K562 (cell line): ENCODE results near the gene LRP1B. TPM values are rescaled to one million over a fixed set of nuclear protein-coding genes. Genes with fewer than 3 reads are reported as not detected.

Experiments used
- ATAC-seq: fragments of 200-7000 bp; cut with Tn5 transposase; 3 replicates; pipeline ENCODE4 v1.9.1; 2020; ENCODE audit warnings: moderate library complexity
- BruUV-seq: library from RNA; stranded (reverse); fragments of 400-500 nt; replicated peaks from 2 replicates; lab custom pipeline; 2021; lab: Mats Ljungman, UMichigan
- CTCF ChIA-PET: fragments of 300-600 bp; formaldehyde crosslinking; extraction: SDS; loops from one replicate; lab custom pipeline; 2021; ENCODE audit warnings: low intra/inter-chr PET ratio; lab: Yijun Ruan, JAX
- POLR2A ChIA-PET: fragments of 300-600, 350-650 bp; sonication (Branson Sonifier 250); formaldehyde crosslinking; extraction: SDS; loops from one replicate; lab custom pipeline; 2021; ENCODE audit warnings: antibody characterized with exemption, inconsistent platforms; lab: Yijun Ruan, JAX
- DNase-seq, 4 experiments: peaks; one replicate each; pipeline versions ENCODE4 v3.0.0 to v3.0.0-alpha.2; 2011 to 2018; ENCODE audit warnings: low spot score in 3 of 4, mixed read lengths in 3 of 4; ENCODE audit errors: extremely low read depth in 1 of 4
- FAIRE-seq: peaks from 2 replicates; lab custom pipeline; 2011; peaks lifted over from hg19 to GRCh38; lab: Jason Lieb, UNC
- H2AFZ ChIP-seq: 2 replicates; pipeline ENCODE4 v1.6.0; 2011; ENCODE audit warnings: low read depth, low read length, control low read depth, inconsistent platforms
- H3K27ac ChIP-seq: fragments of 200-600 bp; 3 replicates; pipeline ENCODE4 v1.8.0; 2011; ENCODE audit warnings: low read depth, mild to moderate bottlenecking, control low read depth, inconsistent platforms, low read length, moderate library complexity, mixed read lengths; ENCODE audit errors: extremely low read depth
- H3K27me3 ChIP-seq, 2 experiments: fragments of 300-600 bp in 1 of 2; 2 replicates in 1 of 2; 3 replicates in 1 of 2; pipeline versions ENCODE4 v1.6.0 to v1.8.0; 2011; ENCODE audit warnings: inconsistent platforms in 2 of 2, low read length in 2 of 2, mild to moderate bottlenecking in 1 of 2, mixed read lengths in 1 of 2, moderate library complexity in 1 of 2; ENCODE audit not compliant: control insufficient read depth in 2 of 2, insufficient read depth in 2 of 2
- H3K36me3 ChIP-seq: fragments of 300-600 bp; 3 replicates; pipeline ENCODE4 v1.8.0; 2011; ENCODE audit warnings: mild to moderate bottlenecking, low read length, inconsistent platforms; ENCODE audit not compliant: control insufficient read depth, insufficient read depth
- H3K4me1 ChIP-seq, 2 experiments: fragments of 200-600 bp in 1 of 2; replicated peaks in 1 of 2; 2 replicates in 1 of 2; 3 replicates in 1 of 2; pipeline versions ENCODE4 v1.5.1 to v1.8.0; 2011; ENCODE audit warnings: inconsistent platforms in 2 of 2, low read length in 2 of 2, mild to moderate bottlenecking in 1 of 2, mixed read lengths in 1 of 2, moderate library complexity in 1 of 2; ENCODE audit not compliant: control insufficient read depth in 2 of 2, insufficient read depth in 2 of 2
- H3K4me2 ChIP-seq: 2 replicates; pipeline ENCODE4 v1.6.1; 2011; ENCODE audit warnings: low read length, control low read depth, inconsistent platforms, mixed read lengths; ENCODE audit not compliant: insufficient read depth
- H3K4me3 ChIP-seq: fragments of 200-600 bp; sonication (generic), shearing (Covaris generic); 2 replicates; pipeline ENCODE4 v1.5.1; 2016; ENCODE audit warnings: control low read depth, inconsistent platforms
- H3K79me2 ChIP-seq: fragments of 200-600 bp; 3 replicates; pipeline ENCODE4 v1.8.0; 2011; ENCODE audit warnings: low read length, inconsistent platforms; ENCODE audit not compliant: control insufficient read depth, insufficient read depth
- H3K9ac ChIP-seq, 2 experiments: 2 replicates each; pipeline versions ENCODE4 v1.6.0 to v1.6.1; 2011; ENCODE audit warnings: low read depth in 2 of 2, low read length in 2 of 2, control low read depth in 1 of 2, inconsistent platforms in 1 of 2, mild to moderate bottlenecking in 1 of 2, mixed read lengths in 1 of 2; ENCODE audit not compliant: insufficient read depth in 1 of 2
- H3K9me1 ChIP-seq: one replicate; pipeline ENCODE4 v1.6.0; 2011; ENCODE audit warnings: inconsistent platforms, mild to moderate bottlenecking, low read length, moderate library complexity; ENCODE audit not compliant: control insufficient read depth, insufficient read depth
- H3K9me3 ChIP-seq: replicated peaks from 2 replicates; pipeline ENCODE4 v1.5.1; 2011; ENCODE audit warnings: low read depth, low read length, inconsistent platforms; ENCODE audit not compliant: control insufficient read depth, insufficient read depth
- H4K20me1 ChIP-seq: replicated peaks from 2 replicates; pipeline ENCODE4 v1.6.1; 2011; ENCODE audit warnings: low read length, inconsistent platforms, mixed read lengths; ENCODE audit not compliant: control insufficient read depth, insufficient read depth
- E4F1 ChIP-seq: fragments of 250-450 bp; sonication (Bioruptor Pico); IDR thresholded peaks from 2 replicates; pipeline ENCODE4 v1.5.0; 2021; ENCODE audit warnings: mild to moderate bottlenecking, borderline replicate concordance
- NCOR1 ChIP-seq: fragments of 450-650 bp; IDR thresholded peaks from 2 replicates; pipeline ENCODE4 v1.6.1; 2016; ENCODE audit warnings: mild to moderate bottlenecking, moderate library complexity
- TRIM25 ChIP-seq: fragments of 450-650 bp; IDR thresholded peaks from 2 replicates; pipeline ENCODE4 v1.7.0; 2016; ENCODE audit warnings: borderline replicate concordance
- ZNF639 ChIP-seq, 2 experiments: fragments of 200-800 bp in 1 of 2; sonication (Bioruptor generic) in 1 of 2; sonication (generic) in 1 of 2; formaldehyde crosslinking in 1 of 2; IDR thresholded peaks in 1 of 2; conservative IDR thresholded peaks in 1 of 2; 2 replicates each; pipeline versions ENCODE4 v1.5.0 to v1.6.1; 2016 to 2020; ENCODE audit warnings: missing compliant biosample characterization in 1 of 2, missing genetic modification characterization in 1 of 2, missing genetic modification reagents in 1 of 2
- WGBS: fragments of 100-300 bp; shearing (Covaris generic); methylation state at CpG from one replicate; pipeline ENCODE4 v1.1.6; 2016; ENCODE audit warnings: low coverage, mixed read lengths; ENCODE audit not compliant: insufficient coverage; ENCODE audit errors: missing lambda C conversion rate; 5-methylcytosine and 5-hydroxymethylcytosine counted together
- in situ Hi-C: fragments of 300-500 bp; cut with MboI; formaldehyde crosslinking; loops from 4 replicates; pipeline ENCODE4 v1.15.0; 2018; ENCODE audit warnings: inconsistent platforms, mixed read lengths
- intact Hi-C: fragments of 100-400 bp; cut with micrococcal nuclease; formaldehyde crosslinking; loops from 2 replicates; pipeline ENCODE4 v1.14.2; 2022
- polyA plus RNA-seq, 8 experiments: library from polyadenylated mRNA; depleted of rRNA in 4 of 8; stranded (reverse) in 5 of 8; unstranded in 3 of 8; fragments of >200 nt; fragmentation: Nextera tagmentation in 2 of 8; fragmentation: Illumina TruSeq in 1 of 8; extraction: Ambion mirVana in 2 of 8; extraction: Trizol in 1 of 8; gene quantifications; 2 replicates each; pipeline versions ENCODE4 v1.2.1 to v1.2.3, GENCODE V29; 2011 to 2014; ENCODE audit warnings: inconsistent platforms in 1 of 8, missing spikeins in 1 of 8
- total RNA-seq, 7 experiments: library from RNA; depleted of rRNA in 6 of 7; stranded (reverse); fragments of >200 nt in 6 of 7; fragmentation: Illumina TruSeq in 2 of 7; extraction: Trizol in 2 of 7; gene quantifications; 2 replicates each; pipeline versions ENCODE4 v1.2.1 to v1.2.3, GENCODE V29; 2011 to 2021; ENCODE audit warnings: low replicate concordance in 1 of 7

LRP1B gene
- total and polyA plus RNA-seq, 9 of the 15 experiments (the other 6 are each of a cell fraction or from before 2014, with no cell fraction given) = not detected

GRCh38 chr2:141923657-141924056 is 207.2 kb downstream of the LRP1B start:
- FAIRE-seq (no peak), DNase-seq (no peak), ATAC-seq (no peak)
- ChIA-PET POLR2A (no interaction called here), CTCF (no interaction called here)
- 0% methylated on average over 1 of the region's 1 CpG for whole genome bisulfite sequencing
- no peak overlapping the region for H3K9ac ChIP-seq
- no TSS peak for BruUV-seq
- no peaks in the 10 kb centered on the region for H4K20me1 ChIP-seq
- TF ChIP-seq TRIM25 = no peak
- TF ChIP-seq NCOR1 = no peak
- no peak for TF ChIP-seq ZNF639 (CRISPR knock-in tag; conservative IDR thresholded peaks at IDR 0.05 in 1 of 2, IDR thresholded peaks at IDR 0.05 in 1 of 2)
- no peak for TF ChIP-seq E4F1 (CRISPR knock-in tag)
- no peaks in the 10 kb centered on the region for H3K36me3 ChIP-seq
- H3K79me2 ChIP-seq = no peaks in the 10 kb centered on the region
- no peak overlapping the region for H3K27ac ChIP-seq
- intact Hi-C loops (no loop called here), in situ Hi-C loops (no loop called here)
- no peak overlapping the region for H3K4me3 ChIP-seq
- H3K9me1 ChIP-seq = no peaks in the 10 kb centered on the region
- no peak overlapping the region for H2AFZ ChIP-seq
- H3K27me3 ChIP-seq = no peaks in the 10 kb centered on the region
- H3K9me3 ChIP-seq = no peaks in the 10 kb centered on the region
- H3K4me2 ChIP-seq = no peak overlapping the region
- H3K4me1 ChIP-seq = no peaks in the 10 kb centered on the region
